ENCODE data around the gene DIRAS1. TPM values are rescaled to one million over a fixed set of nuclear protein-coding genes. Genes with fewer than 3 reads are reported as not detected.

DIRAS1 gene
- total RNA-seq, 2 donors from 2014 or later = 3.8 to 24.6 TPM

DNA sequence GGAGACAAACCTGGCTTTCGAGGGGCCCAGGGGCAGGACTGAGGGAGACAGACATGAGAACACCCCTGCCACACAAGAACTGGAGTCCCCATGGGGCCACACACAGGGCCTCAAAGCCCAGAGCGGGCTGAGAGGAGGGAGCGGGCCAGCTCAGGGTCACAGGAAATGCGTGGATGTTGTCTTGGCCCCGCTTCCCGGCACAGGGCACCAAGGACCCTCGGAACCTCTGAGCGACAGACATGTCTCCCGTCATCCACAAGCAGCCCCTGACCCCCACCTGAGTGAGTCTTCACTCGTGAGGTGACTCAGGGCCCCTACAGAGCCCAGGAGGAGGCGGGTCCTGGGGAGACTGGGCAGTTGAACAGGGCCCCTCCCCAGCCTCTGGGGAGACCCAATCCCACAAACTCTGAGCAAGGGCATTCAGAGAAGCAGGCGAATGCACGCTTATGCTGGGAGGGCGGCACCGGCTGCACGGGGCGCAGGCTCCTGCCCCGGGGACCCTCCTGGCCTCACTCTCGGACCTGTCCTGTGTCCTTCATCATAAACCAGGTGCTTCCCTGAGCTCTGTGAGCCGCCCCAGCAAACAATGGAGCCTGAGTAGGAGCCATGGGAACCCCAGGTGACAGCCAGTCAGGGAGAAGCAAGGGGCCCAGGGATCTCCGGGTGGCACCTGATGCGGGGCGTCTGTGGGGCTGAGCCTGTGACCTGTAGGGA, 41.8 kb upstream of the DIRAS1 start:
- WGBS = 93% methylated on average over 23 of the region's 23 CpGs
- DNase-seq (ENCODE audit: low spot score) = no peak

DNA sequence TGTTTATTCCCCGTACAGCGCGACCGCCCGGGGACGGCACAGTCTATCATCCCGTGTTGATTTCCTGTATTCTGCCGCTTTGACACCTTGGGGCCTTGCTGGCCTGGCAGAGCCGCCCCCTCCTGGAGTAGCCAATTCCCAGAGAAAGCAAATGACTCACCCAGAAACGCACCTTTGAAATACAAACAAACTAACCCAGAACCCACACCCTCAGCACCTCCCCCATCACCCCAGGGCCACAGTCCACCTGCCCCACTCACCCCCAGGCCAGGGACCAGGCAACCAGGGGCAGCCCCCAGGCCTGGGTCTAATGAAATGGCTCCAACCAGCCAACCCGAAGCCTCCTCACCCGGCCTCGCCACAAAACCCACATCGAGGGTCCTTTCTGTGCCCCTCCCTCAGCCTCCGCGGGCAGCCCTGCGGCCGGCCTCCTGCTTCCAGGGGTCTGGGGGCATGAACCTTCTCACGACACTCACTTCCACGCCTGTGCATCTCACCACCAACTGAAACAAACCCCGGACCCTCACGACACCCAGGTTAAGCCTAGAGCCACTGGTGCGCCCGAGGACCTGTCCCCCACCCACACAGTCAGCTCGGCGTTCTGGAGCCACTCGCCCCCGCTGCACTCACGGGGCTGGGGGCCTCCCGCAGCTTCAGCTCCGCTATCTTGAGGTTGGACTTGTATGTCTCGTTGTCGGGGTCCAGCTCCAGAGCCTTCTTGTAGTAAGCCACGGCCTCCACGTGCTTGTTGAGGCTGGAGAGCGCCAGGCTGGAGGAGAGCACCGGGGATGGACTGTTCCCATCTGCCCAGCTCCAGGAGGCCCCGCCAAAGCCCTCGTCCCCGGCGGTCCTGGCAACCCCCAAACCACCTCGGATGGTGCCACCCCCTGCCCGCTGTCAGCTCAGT, 41.0 kb upstream of the DIRAS1 start:
- Histone ChIP-seq H3K4me1 (replicated peaks) (no peaks in the 10 kb centered on the region), H3K36me3 (peaks cover 0 to 10% of the 10 kb centered on the region in 2 donors), H3K4me3 (no peak overlapping the region), H3K9me3 (no peaks in the 10 kb centered on the region), H3K27me3 (replicated peaks; ENCODE audit: insufficient read depth) (no peaks in the 10 kb centered on the region), H3K27ac (no peak overlapping the region)
- DNase-seq (ENCODE audit: low spot score) = no peak
- intact Hi-C loops (cut with DNase I) = no loop called here
- TF ChIP-seq POLR2A (IDR thresholded peaks at IDR 0.05) = no peak
- no peak for TF ChIP-seq POLR2AphosphoS5 (IDR thresholded peaks at IDR 0.05)
- WGBS = 91% methylated on average over 41 of the region's 43 CpGs

More for the DNA sequence above, 41.8 kb upstream of the DIRAS1 start:
- no peak overlapping the region for H3K4me3 ChIP-seq
- H3K27ac ChIP-seq = no peak overlapping the region
- TF ChIP-seq POLR2AphosphoS5 (IDR thresholded peaks at IDR 0.05) (no peak), POLR2A (IDR thresholded peaks at IDR 0.05) (no peak), CTCF (IDR thresholded peaks at IDR 0.05) (no peak)
- H3K36me3 ChIP-seq = peaks cover 0 to 10% of the 10 kb centered on the region in 2 donors
- H3K27me3 ChIP-seq (replicated peaks; ENCODE audit: insufficient read depth) = no peaks in the 10 kb centered on the region
- intact Hi-C loops (cut with DNase I) = no loop called here
- no peaks in the 10 kb centered on the region for H3K9me3 ChIP-seq
- H3K4me1 ChIP-seq (replicated peaks) = no peaks in the 10 kb centered on the region

- Histone ChIP-seq H3K4me3 (no peak overlapping the region), H3K36me3 (peaks cover 0 to 10% of the 10 kb centered on the region in 2 donors), H3K27me3 (replicated peaks; ENCODE audit: insufficient read depth) (no peaks in the 10 kb centered on the region), H3K4me1 (replicated peaks) (no peaks in the 10 kb centered on the region), H3K9me3 (no peaks in the 10 kb centered on the region), H3K27ac (no peak overlapping the region)
- no peak for DNase-seq (ENCODE audit: low spot score)
- no peak for TF ChIP-seq CTCF (IDR thresholded peaks at IDR 0.05)
- TF ChIP-seq POLR2A (IDR thresholded peaks at IDR 0.05) = no peak
- TF ChIP-seq POLR2AphosphoS5 (IDR thresholded peaks at IDR 0.05) = no peak
- 90% methylated on average over 15 of the region's 16 CpGs for WGBS
- intact Hi-C loops (cut with DNase I) = no loop called here
Measured at GRCh38 chr19:2761309-2761677, 40.1 kb upstream of the DIRAS1 start.

GRCh38 chr19:2759965-2760364, 38.8 kb upstream of the DIRAS1 start:
- intact Hi-C loops (cut with DNase I) = no loop called here
- WGBS = 82% methylated on average over 7 of the region's 7 CpGs
- H3K9me3 ChIP-seq = no peaks in the 10 kb centered on the region
- TF ChIP-seq CTCF (IDR thresholded peaks at IDR 0.05) (no peak), POLR2A (IDR thresholded peaks at IDR 0.05) (no peak), POLR2AphosphoS5 (IDR thresholded peaks at IDR 0.05) (no peak)
- no peaks in the 10 kb centered on the region for H3K4me1 ChIP-seq (replicated peaks)
- no peak overlapping the region for H3K4me3 ChIP-seq
- no peak overlapping the region for H3K27ac ChIP-seq
- peaks cover 0 to 10% of the 10 kb centered on the region in 2 donors for H3K36me3 ChIP-seq
- H3K27me3 ChIP-seq (replicated peaks; ENCODE audit: insufficient read depth) = no peaks in the 10 kb centered on the region
- no peak for DNase-seq (ENCODE audit: low spot score)

GRCh38 chr19:2759362-2759761, 38.2 kb upstream of the DIRAS1 start:
- no peak for TF ChIP-seq CTCF (IDR thresholded peaks at IDR 0.05)
- TF ChIP-seq POLR2AphosphoS5 (IDR thresholded peaks at IDR 0.05) = no peak
- DNase-seq (ENCODE audit: low spot score) = no peak

More at GRCh38 chr19:2759362-2759761, 38.2 kb upstream of the DIRAS1 start:
- Histone ChIP-seq H3K9me3 (no peaks in the 10 kb centered on the region), H3K4me3 (no peak overlapping the region), H3K27me3 (replicated peaks; ENCODE audit: insufficient read depth) (no peaks in the 10 kb centered on the region), H3K27ac (no peak overlapping the region), H3K4me1 (replicated peaks) (no peaks in the 10 kb centered on the region), H3K36me3 (peaks cover 0 to 10% of the 10 kb centered on the region in 2 donors)
- intact Hi-C loops (cut with DNase I) = no loop called here
- WGBS = 90% methylated on average over 17 of the region's 17 CpGs

Measured in prostate gland (tissue), 2 donors.